IPS-15b (cell line): ENCODE data around the gene TEX54.
"Not testable (repeated sequence)": the region's sequence is repeated elsewhere in the genome, so short reads cannot be mapped to it uniquely, and the experiment has no call there.

ENCODE experiments used
- H3K27me3 ChIP-seq: one replicate; pipeline ENCODE4 v1.6.1; 2013; ENCODE audit warnings: low read length; ENCODE audit not compliant: control insufficient read depth, insufficient read depth
- H3K36me3 ChIP-seq: one replicate; pipeline ENCODE4 v1.6.1; 2013; ENCODE audit warnings: low read length; ENCODE audit not compliant: control insufficient read depth, insufficient read depth
- H3K4me1 ChIP-seq: one replicate; pipeline ENCODE4 v1.6.1; 2013; ENCODE audit warnings: mild to moderate bottlenecking, low read length; ENCODE audit not compliant: control insufficient read depth, insufficient read depth
- H3K4me3 ChIP-seq: one replicate; pipeline ENCODE4 v1.5.1; 2013; ENCODE audit warnings: low read depth, low read length
- H3K9ac ChIP-seq: one replicate; pipeline ENCODE4 v1.6.1; 2013; ENCODE audit warnings: low read depth, mild to moderate bottlenecking, low read length
- H3K9me3 ChIP-seq: one replicate; pipeline ENCODE4 v1.6.1; 2013; ENCODE audit warnings: mild to moderate bottlenecking, low read length; ENCODE audit not compliant: control insufficient read depth, insufficient read depth

Gene TEX54

GRCh38 chr11:62853279-62853965 lies 20.8 kb upstream of the TEX54 start:
- no peaks in the 10 kb centered on the region for H3K27me3 ChIP-seq
- H3K4me1 ChIP-seq = peaks cover 5% of the 10 kb centered on the region
- H3K4me3 ChIP-seq = peak overlapping the region; percentile 99
- no peaks in the 10 kb centered on the region for H3K9me3 ChIP-seq
- H3K9ac ChIP-seq = peak overlapping the region; percentile 96
- H3K36me3 ChIP-seq = peaks cover 34% of the 10 kb centered on the region

- H3K9me3 ChIP-seq = no peaks in the 10 kb centered on the region
- H3K9ac ChIP-seq = peak overlapping the region; percentile 96
- peak overlapping the region; percentile 99 for H3K4me3 ChIP-seq
- peaks cover 5% of the 10 kb centered on the region for H3K4me1 ChIP-seq
- no peaks in the 10 kb centered on the region for H3K27me3 ChIP-seq
- H3K36me3 ChIP-seq = peaks cover 34% of the 10 kb centered on the region
Observed at GRCh38 chr11:62852523-62853188, 20.0 kb upstream of the TEX54 start.

- H3K9ac ChIP-seq = no peak overlapping the region
- peak overlapping the region; percentile 99 for H3K4me3 ChIP-seq
- H3K27me3 ChIP-seq = no peaks in the 10 kb centered on the region
- H3K4me1 ChIP-seq = peaks cover 5% of the 10 kb centered on the region
- peaks cover 34% of the 10 kb centered on the region for H3K36me3 ChIP-seq
- no peaks in the 10 kb centered on the region for H3K9me3 ChIP-seq
Observed at GRCh38 chr11:62851807-62852522, 19.3 kb upstream of the TEX54 start.

- Histone ChIP-seq H3K9ac (no peak overlapping the region), H3K4me1 (peaks cover 5% of the 10 kb centered on the region)
Observed at GRCh38 chr11:62850911-62851806, 18.5 kb upstream of the TEX54 start.

GRCh38 chr11:62847767-62848314 lies 15.2 kb upstream of the TEX54 start:
- peaks cover 8% of the 10 kb centered on the region for H3K36me3 ChIP-seq
- peaks cover 5% of the 10 kb centered on the region for H3K4me1 ChIP-seq
- no peak overlapping the region for H3K9ac ChIP-seq
- no peaks in the 10 kb centered on the region for H3K27me3 ChIP-seq
- no peak overlapping the region for H3K4me3 ChIP-seq
- H3K9me3 ChIP-seq = no peaks in the 10 kb centered on the region

More at GRCh38 chr11:62850911-62851806, 18.5 kb upstream of the TEX54 start:
- peaks cover 34% of the 10 kb centered on the region for H3K36me3 ChIP-seq
- H3K9me3 ChIP-seq = no peaks in the 10 kb centered on the region
- no peaks in the 10 kb centered on the region for H3K27me3 ChIP-seq
- H3K4me3 ChIP-seq = no peak overlapping the region

GRCh38 chr11:62846177-62846576 lies 13.5 kb upstream of the TEX54 start:
- Histone ChIP-seq H3K9me3 (no peaks in the 10 kb centered on the region), H3K4me1 (no peaks in the 10 kb centered on the region), H3K9ac (no peak overlapping the region), H3K4me3 (no peak overlapping the region), H3K27me3 (no peaks in the 10 kb centered on the region), H3K36me3 (no peaks in the 10 kb centered on the region)

GRCh38 chr11:62844154-62844553 lies 11.5 kb upstream of the TEX54 start:
- Histone ChIP-seq H3K4me3 (no peak overlapping the region), H3K36me3 (no peaks in the 10 kb centered on the region), H3K4me1 (no peaks in the 10 kb centered on the region), H3K9me3 (no peaks in the 10 kb centered on the region), H3K9ac (no peak overlapping the region), H3K27me3 (no peaks in the 10 kb centered on the region)

GRCh38 chr11:62843466-62843865 lies 10.8 kb upstream of the TEX54 start:
- Histone ChIP-seq H3K4me3 (no peak overlapping the region), H3K4me1 (no peaks in the 10 kb centered on the region), H3K27me3 (no peaks in the 10 kb centered on the region), H3K36me3 (no peaks in the 10 kb centered on the region), H3K9ac (no peak overlapping the region), H3K9me3 (no peaks in the 10 kb centered on the region)

GRCh38 chr11:62842891-62843290 lies 10.2 kb upstream of the TEX54 start:
- not testable (repeated sequence) for H3K36me3 ChIP-seq, H3K27me3 ChIP-seq, H3K9me3 ChIP-seq, H3K4me1 ChIP-seq
- Histone ChIP-seq H3K4me3 (peak overlapping the region; percentile 58), H3K9ac (peak overlapping the region; percentile 87)

- Histone ChIP-seq H3K9ac (peak overlapping the region; percentile 87), H3K4me3 (peak overlapping the region; percentile 58), H3K27me3 (no peaks in the 10 kb centered on the region), H3K36me3 (peaks cover 3% of the 10 kb centered on the region), H3K4me1 (no peaks in the 10 kb centered on the region), H3K9me3 (no peaks in the 10 kb centered on the region)
Observed at GRCh38 chr11:62842171-62842741, 9.6 kb upstream of the TEX54 start.
